Ishikawa (cell line): ENCODE measurements around the gene IL1RAPL1.

Experiments used
- CEBPB ChIP-seq: IDR thresholded peaks from 2 replicates; pipeline ENCODE4 v1.6.1; 2012
- CREB1 ChIP-seq: IDR thresholded peaks from 2 replicates; pipeline ENCODE4 v1.6.1; 2012; ENCODE audit warnings: low read depth
- EGR1 ChIP-seq: IDR thresholded peaks from 2 replicates; pipeline ENCODE4 v1.6.1; 2012
- EP300 ChIP-seq: IDR thresholded peaks from 2 replicates; pipeline ENCODE4 v1.6.1; 2012; ENCODE audit warnings: borderline replicate concordance
- FOXM1 ChIP-seq: IDR thresholded peaks from 2 replicates; pipeline ENCODE4 v1.6.1; 2012; ENCODE audit warnings: low read depth, borderline replicate concordance
- NFIC ChIP-seq: IDR thresholded peaks from 2 replicates; pipeline ENCODE4 v1.6.1; 2012
- RAD21 ChIP-seq: IDR thresholded peaks from 2 replicates; pipeline ENCODE4 v1.6.1; 2012; ENCODE audit warnings: low read depth
- REST ChIP-seq: IDR thresholded peaks from 2 replicates; pipeline ENCODE4 v1.6.1; 2012; ENCODE audit warnings: low read depth, mild to moderate bottlenecking
- TAF1 ChIP-seq: IDR thresholded peaks from 2 replicates; pipeline ENCODE4 v1.6.1; 2012; ENCODE audit warnings: low read depth, mild to moderate bottlenecking
- TCF12 ChIP-seq: IDR thresholded peaks from 2 replicates; pipeline ENCODE4 v1.6.1; 2012; ENCODE audit warnings: low read depth
- TEAD4 ChIP-seq: IDR thresholded peaks from 2 replicates; pipeline ENCODE4 v1.6.1; 2012
- YY1 ChIP-seq: IDR thresholded peaks from 2 replicates; pipeline ENCODE4 v1.6.1; 2012; ENCODE audit warnings: low read depth
- ZBTB7A ChIP-seq: IDR thresholded peaks from 2 replicates; pipeline ENCODE4 v1.6.1; 2012; ENCODE audit warnings: low read depth
- TF ChIP-seq, protein P1 (sequence below): IDR thresholded peaks from 2 replicates; pipeline ENCODE4 v1.6.1; 2012
- TF ChIP-seq, protein P2 (sequence below): IDR thresholded peaks from 2 replicates; pipeline ENCODE4 v1.6.1; 2012

The IL1RAPL1 gene

GRCh38 chrX:29724316-29724715 lies 1137.1 kb downstream of the IL1RAPL1 start:
- TF ChIP-seq, protein P1, sequence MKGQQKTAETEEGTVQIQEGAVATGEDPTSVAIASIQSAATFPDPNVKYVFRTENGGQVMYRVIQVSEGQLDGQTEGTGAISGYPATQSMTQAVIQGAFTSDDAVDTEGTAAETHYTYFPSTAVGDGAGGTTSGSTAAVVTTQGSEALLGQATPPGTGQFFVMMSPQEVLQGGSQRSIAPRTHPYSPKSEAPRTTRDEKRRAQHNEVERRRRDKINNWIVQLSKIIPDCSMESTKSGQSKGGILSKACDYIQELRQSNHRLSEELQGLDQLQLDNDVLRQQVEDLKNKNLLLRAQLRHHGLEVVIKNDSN, result no peak
- no peak for TF ChIP-seq EP300
- no peak for TF ChIP-seq CREB1
- no peak for TF ChIP-seq YY1
- TF ChIP-seq TAF1, result no peak
- no peak for TF ChIP-seq ZBTB7A
- no peak for TF ChIP-seq FOXM1
- TF ChIP-seq TEAD4, result no peak
- no peak for TF ChIP-seq TCF12
- no peak for TF ChIP-seq EGR1
- no peak for TF ChIP-seq CEBPB
- TF ChIP-seq RAD21, result no peak
- TF ChIP-seq REST, result no peak
- TF ChIP-seq, protein P2, sequence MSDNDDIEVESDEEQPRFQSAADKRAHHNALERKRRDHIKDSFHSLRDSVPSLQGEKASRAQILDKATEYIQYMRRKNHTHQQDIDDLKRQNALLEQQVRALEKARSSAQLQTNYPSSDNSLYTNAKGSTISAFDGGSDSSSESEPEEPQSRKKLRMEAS, result no peak
- no peak for TF ChIP-seq NFIC

GRCh38 chrX:29726811-29727210 lies 1139.6 kb downstream of the IL1RAPL1 start:
- TF ChIP-seq REST, result no peak
- no peak for TF ChIP-seq CREB1
- no peak for TF ChIP-seq RAD21
- TF ChIP-seq, protein P1, result no peak

- TF ChIP-seq TEAD4 (peak; percentile 53; the same call in 1 of the 2 replicates), EGR1 (no peak), CEBPB (peak; percentile 41; the same call in 1 of the 2 replicates), YY1 (peak; percentile 76)
These were observed 1141.4 kb downstream of the IL1RAPL1 start for GRCh38 chrX:29728639-29729038.

GRCh38 chrX:29744966-29745365 lies 1157.7 kb downstream of the IL1RAPL1 start:
- no peak for TF ChIP-seq TEAD4
- no peak for TF ChIP-seq NFIC
- no peak for TF ChIP-seq TAF1

- TF ChIP-seq NFIC, result no peak
- no peak for TF ChIP-seq CEBPB
- no peak for TF ChIP-seq TAF1
- TF ChIP-seq, protein P2, result no peak
- TF ChIP-seq FOXM1, result no peak
- no peak for TF ChIP-seq ZBTB7A
- no peak for TF ChIP-seq CREB1
- TF ChIP-seq EP300, result no peak
- no peak for TF ChIP-seq RAD21
These were observed 1159.1 kb downstream of the IL1RAPL1 start for GRCh38 chrX:29746326-29746725.

DNA sequence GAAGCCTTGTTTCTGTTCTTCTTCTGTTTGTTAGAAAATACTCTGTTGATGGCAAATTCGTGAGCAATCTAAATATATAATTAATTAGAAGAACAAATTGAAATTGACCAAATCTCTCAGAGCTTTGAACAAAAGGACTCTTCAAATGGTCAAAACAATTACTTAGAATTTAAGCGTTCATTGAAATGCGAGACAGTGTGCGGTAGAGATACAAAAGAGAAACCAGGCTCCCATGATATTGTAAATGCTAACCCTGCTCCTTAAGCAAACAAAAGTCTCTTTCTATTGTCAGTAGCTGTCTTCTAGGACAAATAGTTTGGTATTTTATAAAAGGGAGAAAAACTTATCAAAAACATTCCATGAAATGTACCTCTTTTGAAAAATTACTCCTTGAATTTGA lies 1174.8 kb downstream of the IL1RAPL1 start:
- TF ChIP-seq TCF12 (no peak), EP300 (no peak), YY1 (no peak), TAF1 (no peak), TEAD4 (no peak), RAD21 (no peak), CEBPB (no peak)
- TF ChIP-seq, protein P2, result no peak

DNA sequence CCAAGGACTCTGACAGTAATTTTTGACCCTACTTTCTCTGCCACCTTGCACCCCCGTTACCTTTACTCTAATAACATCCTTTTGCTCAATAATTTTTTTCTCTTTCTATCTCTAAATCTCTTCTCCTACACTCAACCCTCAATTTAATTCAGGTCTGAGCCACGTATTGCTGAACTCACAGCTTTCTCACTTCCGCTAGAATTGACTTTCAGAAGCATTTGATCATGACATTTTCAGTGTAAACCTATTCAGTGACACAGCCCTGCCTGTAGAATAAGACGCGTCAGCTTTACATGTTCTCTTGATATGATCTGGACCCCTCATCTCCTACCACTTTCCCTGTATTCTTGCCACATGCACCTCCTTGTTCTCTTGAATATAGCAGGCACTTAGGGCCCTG lies 1188.6 kb downstream of the IL1RAPL1 start:
- TF ChIP-seq CEBPB (no peak), YY1 (no peak), NFIC (no peak), ZBTB7A (no peak), TAF1 (no peak), RAD21 (no peak), EP300 (no peak)
- TF ChIP-seq, protein P1, result no peak
- TF ChIP-seq, protein P2, result no peak
